Right lobe of liver (tissue), 4 donors: Measurements from ENCODE around the gene FSTL4.

ENCODE experiments used
- POLR2A ChIP-seq: fragments of 450-650 bp; IDR thresholded peaks from one replicate; pipeline ENCODE4 v1.6.1; 2017; ENCODE audit warnings: antibody characterized with exemption, mild to moderate bottlenecking
- TF ChIP-seq, protein P1 (sequence below), 4 donors: fragments of 200-600 bp in 3 of 4; fragments of 450-650 bp in 1 of 4; IDR thresholded peaks; one replicate each; pipeline versions ENCODE4 v1.5.1 to v1.8.0; 2016 to 2022; ENCODE audit warnings: antibody characterized with exemption in 4 of 4, mild to moderate bottlenecking in 2 of 4
- donor health status: DM: no; HTN: no; CAD: no.
- donor health status: DM: no; HTN: no; CAD: no.
- donor health status: DM: no; HTN: yes; CAD: no.

DNA sequence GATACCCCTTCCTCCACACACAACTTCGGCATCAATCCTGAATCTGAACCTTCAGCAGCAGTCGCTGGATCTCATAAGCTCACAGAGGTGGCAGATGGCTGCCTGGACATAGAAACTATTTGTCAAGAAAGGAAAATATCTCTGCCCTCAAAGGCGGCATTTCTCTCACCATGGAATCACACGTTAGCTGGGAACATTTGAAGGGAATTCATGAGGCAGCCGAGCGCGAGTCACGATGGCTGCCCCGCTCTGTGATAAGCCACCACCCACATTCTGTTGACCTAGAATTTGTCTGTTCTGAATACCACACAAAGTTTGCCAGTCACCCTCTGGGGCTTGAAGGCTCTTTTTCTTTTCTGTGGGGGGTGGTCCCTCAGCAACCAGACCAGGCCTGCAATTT, 157.9 kb downstream of the FSTL4 start:
- TF ChIP-seq, protein P1, sequence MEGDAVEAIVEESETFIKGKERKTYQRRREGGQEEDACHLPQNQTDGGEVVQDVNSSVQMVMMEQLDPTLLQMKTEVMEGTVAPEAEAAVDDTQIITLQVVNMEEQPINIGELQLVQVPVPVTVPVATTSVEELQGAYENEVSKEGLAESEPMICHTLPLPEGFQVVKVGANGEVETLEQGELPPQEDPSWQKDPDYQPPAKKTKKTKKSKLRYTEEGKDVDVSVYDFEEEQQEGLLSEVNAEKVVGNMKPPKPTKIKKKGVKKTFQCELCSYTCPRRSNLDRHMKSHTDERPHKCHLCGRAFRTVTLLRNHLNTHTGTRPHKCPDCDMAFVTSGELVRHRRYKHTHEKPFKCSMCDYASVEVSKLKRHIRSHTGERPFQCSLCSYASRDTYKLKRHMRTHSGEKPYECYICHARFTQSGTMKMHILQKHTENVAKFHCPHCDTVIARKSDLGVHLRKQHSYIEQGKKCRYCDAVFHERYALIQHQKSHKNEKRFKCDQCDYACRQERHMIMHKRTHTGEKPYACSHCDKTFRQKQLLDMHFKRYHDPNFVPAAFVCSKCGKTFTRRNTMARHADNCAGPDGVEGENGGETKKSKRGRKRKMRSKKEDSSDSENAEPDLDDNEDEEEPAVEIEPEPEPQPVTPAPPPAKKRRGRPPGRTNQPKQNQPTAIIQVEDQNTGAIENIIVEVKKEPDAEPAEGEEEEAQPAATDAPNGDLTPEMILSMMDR (IDR thresholded peaks at IDR 0.05): no peak
- no peak for TF ChIP-seq POLR2A
